A549 (cell line): ENCODE results near the gene UTRN.

ENCODE experiments used
- CHD2 ChIP-seq: fragments of 150-350 bp; IDR thresholded peaks from 2 replicates; pipeline ENCODE4 v1.6.1; 2014; ENCODE audit warnings: low read length; ENCODE audit not compliant: partially characterized antibody
- CTCF ChIP-seq: fragments of >200 bp; sonication (Bioruptor Twin); formaldehyde crosslinking; IDR thresholded peaks from 3 replicates; pipeline ENCODE4 v1.5.1; 2016
- USF2 ChIP-seq: fragments of 450-650 bp; IDR thresholded peaks from 2 replicates; pipeline ENCODE4 v1.6.1; 2014; ENCODE audit warnings: antibody characterized with exemption

GRCh38 chr6:144325232-144325631 lies 40.1 kb downstream of the UTRN start:
- no peak for TF ChIP-seq USF2
- no peak for TF ChIP-seq CTCF
- no peak for TF ChIP-seq CHD2
